ENCODE data around the gene HNF4A.

The HNF4A gene

DNA sequence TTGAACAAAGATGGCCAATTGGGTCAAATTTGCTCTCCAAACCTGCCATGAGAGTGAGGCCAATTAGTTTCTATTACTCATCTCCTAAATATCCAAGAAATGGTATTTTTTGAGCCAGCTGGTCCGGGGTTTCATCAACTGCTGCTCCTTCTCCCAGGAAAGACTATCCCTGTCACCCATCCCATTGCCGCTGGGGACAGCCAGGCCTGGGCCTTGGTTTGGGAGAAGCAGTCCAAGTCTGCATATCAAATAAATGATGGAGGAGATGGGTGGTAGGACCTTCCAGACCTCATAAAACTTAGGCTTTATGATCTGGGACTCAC is 73.5 kb downstream of the HNF4A start:
- Histone ChIP-seq H3K4me1 (ENCODE audit: control insufficient read depth, insufficient read depth, low read length) (no peaks in the 10 kb centered on the region), H3K9me3 (ENCODE audit: control insufficient read depth, insufficient read depth, low read length) (no peaks in the 10 kb centered on the region), H3K36me3 (ENCODE audit: control insufficient read depth, insufficient read depth, low read length) (no peaks in the 10 kb centered on the region), H3K27me3 (ENCODE audit: control insufficient read depth, insufficient read depth, low read length) (no peaks in the 10 kb centered on the region; the same call in 1 of the 2 replicates), H3K4me3 (ENCODE audit: low read depth, low read length) (no peak overlapping the region), H3K27ac (ENCODE audit: low read depth, low read length) (no peak overlapping the region), H3K9ac (ENCODE audit: low read depth, low read length) (no peak overlapping the region)

GRCh38 chr20:44429419-44430269 is 74.1 kb downstream of the HNF4A start:
- H3K4me3 ChIP-seq (ENCODE audit: low read depth, low read length) = no peak overlapping the region
- no peak overlapping the region for H3K9ac ChIP-seq (ENCODE audit: low read depth, low read length)
- H3K36me3 ChIP-seq (ENCODE audit: control insufficient read depth, insufficient read depth, low read length) = no peaks in the 10 kb centered on the region
- H3K27me3 ChIP-seq (ENCODE audit: control insufficient read depth, insufficient read depth, low read length) = no peaks in the 10 kb centered on the region; the same call in 1 of the 2 replicates
- H3K27ac ChIP-seq (ENCODE audit: low read depth, low read length) = no peak overlapping the region
- H3K4me1 ChIP-seq (ENCODE audit: control insufficient read depth, insufficient read depth, low read length) = no peaks in the 10 kb centered on the region
- no peaks in the 10 kb centered on the region for H3K9me3 ChIP-seq (ENCODE audit: control insufficient read depth, insufficient read depth, low read length)

DNA sequence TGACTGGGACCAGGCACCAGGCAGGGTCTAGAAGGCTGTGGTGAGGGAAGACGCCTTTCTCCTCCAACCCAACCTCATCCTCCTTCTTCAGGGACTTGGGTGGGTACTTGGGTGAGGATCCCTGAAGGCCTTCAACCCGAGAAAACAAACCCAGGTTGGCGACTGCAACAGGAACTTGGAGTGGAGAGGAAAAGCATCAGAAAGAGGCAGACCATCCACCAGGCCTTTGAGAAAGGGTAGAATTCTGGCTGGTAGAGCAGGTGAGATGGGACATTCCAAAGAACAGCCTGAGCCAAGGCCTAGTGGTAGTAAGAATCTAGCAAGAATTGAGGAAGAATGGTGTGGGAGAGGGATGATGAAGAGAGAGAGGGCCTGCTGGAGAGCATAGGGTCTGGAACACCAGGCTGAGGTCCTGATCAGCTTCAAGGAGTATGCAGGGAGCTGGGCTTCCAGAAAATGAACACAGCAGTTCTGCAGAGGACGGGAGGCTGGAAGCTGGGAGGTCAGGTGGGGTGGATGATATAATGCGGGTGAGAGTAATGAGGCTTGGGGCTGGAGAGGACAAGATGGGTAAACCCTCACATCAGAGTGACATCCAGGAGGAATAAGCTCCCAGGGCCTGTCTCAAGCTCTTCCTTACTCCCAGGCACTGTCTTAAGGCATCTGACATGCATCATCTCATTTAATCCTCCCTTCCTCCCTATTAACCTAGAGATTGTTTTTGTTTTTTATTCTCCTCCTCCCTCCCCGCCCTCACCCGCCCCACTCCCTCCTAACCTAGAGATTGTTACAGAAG is 75.0 kb downstream of the HNF4A start:
- H3K36me3 ChIP-seq (ENCODE audit: control insufficient read depth, insufficient read depth, low read length) = no peaks in the 10 kb centered on the region
- no peaks in the 10 kb centered on the region for H3K4me1 ChIP-seq (ENCODE audit: control insufficient read depth, insufficient read depth, low read length)
- no peaks in the 10 kb centered on the region; the same call in 1 of the 2 replicates for H3K27me3 ChIP-seq (ENCODE audit: control insufficient read depth, insufficient read depth, low read length)
- H3K9ac ChIP-seq (ENCODE audit: low read depth, low read length) = no peak overlapping the region
- H3K4me3 ChIP-seq (ENCODE audit: low read depth, low read length) = no peak overlapping the region
- H3K9me3 ChIP-seq (ENCODE audit: control insufficient read depth, insufficient read depth, low read length) = no peaks in the 10 kb centered on the region
- H3K27ac ChIP-seq (ENCODE audit: low read depth, low read length) = no peak overlapping the region

GRCh38 chr20:44431118-44431501 is 75.6 kb downstream of the HNF4A start:
- H3K27me3 ChIP-seq (ENCODE audit: control insufficient read depth, insufficient read depth, low read length) = no peaks in the 10 kb centered on the region; the same call in 1 of the 2 replicates
- H3K9ac ChIP-seq (ENCODE audit: low read depth, low read length) = no peak overlapping the region
- no peak overlapping the region for H3K27ac ChIP-seq (ENCODE audit: low read depth, low read length)
- H3K4me1 ChIP-seq (ENCODE audit: control insufficient read depth, insufficient read depth, low read length) = no peaks in the 10 kb centered on the region
- no peaks in the 10 kb centered on the region for H3K36me3 ChIP-seq (ENCODE audit: control insufficient read depth, insufficient read depth, low read length)
- H3K9me3 ChIP-seq (ENCODE audit: control insufficient read depth, insufficient read depth, low read length) = no peaks in the 10 kb centered on the region
- no peak overlapping the region for H3K4me3 ChIP-seq (ENCODE audit: low read depth, low read length)

DNA sequence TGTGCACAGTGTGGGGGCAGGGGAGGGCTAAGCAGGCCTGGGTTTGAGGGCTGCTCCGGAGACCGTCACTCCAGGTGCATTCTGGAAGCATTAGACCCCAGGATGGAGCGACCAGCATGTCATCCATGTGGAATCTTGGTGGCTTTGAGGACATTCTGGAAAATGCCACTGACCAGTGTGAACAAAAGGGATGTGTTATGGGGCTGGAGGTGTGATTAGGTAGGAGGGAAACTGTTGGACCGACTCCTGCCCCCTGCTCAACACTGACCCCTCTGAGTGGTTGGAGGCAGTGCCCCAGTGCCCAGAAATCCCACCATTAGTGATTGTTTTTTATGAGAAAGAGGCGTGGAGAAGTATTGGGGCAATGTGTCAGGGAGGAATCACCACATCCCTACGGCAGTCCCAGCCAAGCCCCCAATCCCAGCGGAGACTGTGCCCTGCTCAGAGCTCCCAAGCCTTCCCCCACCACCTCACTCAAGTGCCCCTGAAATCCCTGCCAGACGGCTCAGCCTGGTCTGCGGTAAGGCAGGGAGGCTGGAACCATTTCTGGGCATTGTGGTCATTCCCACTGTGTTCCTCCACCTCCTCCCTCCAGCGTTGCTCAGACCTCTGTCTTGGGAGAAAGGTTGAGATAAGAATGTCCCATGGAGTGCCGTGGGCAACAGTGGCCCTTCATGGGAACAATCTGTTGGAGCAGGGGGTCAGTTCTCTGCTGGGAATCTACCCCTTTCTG is 76.2 kb downstream of the HNF4A start:
- Histone ChIP-seq H3K27ac (ENCODE audit: low read depth, low read length) (no peak overlapping the region), H3K9ac (ENCODE audit: low read depth, low read length) (no peak overlapping the region), H3K9me3 (ENCODE audit: control insufficient read depth, insufficient read depth, low read length) (no peaks in the 10 kb centered on the region), H3K4me1 (ENCODE audit: control insufficient read depth, insufficient read depth, low read length) (no peaks in the 10 kb centered on the region), H3K4me3 (ENCODE audit: low read depth, low read length) (no peak overlapping the region), H3K27me3 (ENCODE audit: control insufficient read depth, insufficient read depth, low read length) (no peaks in the 10 kb centered on the region; the same call in 1 of the 2 replicates), H3K36me3 (ENCODE audit: control insufficient read depth, insufficient read depth, low read length) (no peaks in the 10 kb centered on the region)

DNA sequence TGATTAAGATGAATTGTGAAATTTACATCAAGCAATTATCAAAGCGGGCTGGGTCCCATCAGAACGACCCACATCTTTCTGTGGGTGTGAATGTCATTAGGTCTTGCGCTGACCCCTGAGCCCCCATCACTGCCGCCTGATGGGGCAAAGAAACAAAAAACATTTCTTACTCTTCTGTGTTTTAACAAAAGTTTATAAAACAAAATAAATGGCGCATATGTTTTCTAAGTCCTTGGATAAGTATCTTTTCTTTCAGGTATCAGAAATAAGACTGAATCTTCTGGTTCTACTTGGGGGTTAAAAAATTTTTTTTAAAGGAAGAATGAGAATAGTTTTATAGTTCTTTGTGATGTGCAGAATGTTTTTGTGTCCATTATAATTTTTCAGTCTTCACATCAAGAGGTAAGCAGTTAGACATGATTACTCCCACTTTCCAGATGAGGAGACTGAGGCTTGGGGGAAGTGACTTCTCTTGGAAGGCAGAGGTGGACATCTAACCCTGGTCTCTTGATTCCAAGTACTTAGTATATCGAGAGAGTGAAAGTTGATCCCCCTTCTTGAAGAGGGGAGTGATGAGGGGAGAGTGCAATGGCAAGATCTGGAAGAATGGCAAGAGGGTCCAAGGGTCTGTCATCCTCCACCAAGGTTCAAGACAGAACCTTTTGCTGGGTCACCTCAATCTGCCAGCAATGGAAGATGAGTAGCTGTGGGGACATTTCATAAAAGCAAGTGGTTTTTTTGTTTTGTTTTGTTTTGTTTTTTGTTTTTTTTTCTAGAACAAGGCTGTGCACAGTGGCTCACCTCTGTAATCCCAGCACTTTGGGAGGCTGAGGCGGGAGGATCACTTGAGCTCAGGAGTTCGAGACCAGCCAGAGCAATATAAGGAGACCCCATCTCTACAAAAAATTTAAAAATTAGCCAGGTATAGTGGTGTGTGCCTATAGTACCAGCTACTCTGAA is 77.4 kb downstream of the HNF4A start:
- no peak overlapping the region for H3K9ac ChIP-seq (ENCODE audit: low read depth, low read length)
- no peaks in the 10 kb centered on the region; the same call in 1 of the 2 replicates for H3K27me3 ChIP-seq (ENCODE audit: control insufficient read depth, insufficient read depth, low read length)
- H3K4me3 ChIP-seq (ENCODE audit: low read depth, low read length) = no peak overlapping the region

GRCh38 chr20:44433751-44434538 is 78.4 kb downstream of the HNF4A start:
- H3K4me1 ChIP-seq (ENCODE audit: control insufficient read depth, insufficient read depth, low read length) = no peaks in the 10 kb centered on the region

More for the DNA sequence above, 77.4 kb downstream of the HNF4A start:
- no peaks in the 10 kb centered on the region for H3K9me3 ChIP-seq (ENCODE audit: control insufficient read depth, insufficient read depth, low read length)
- no peaks in the 10 kb centered on the region for H3K36me3 ChIP-seq (ENCODE audit: control insufficient read depth, insufficient read depth, low read length)
- H3K27ac ChIP-seq (ENCODE audit: low read depth, low read length) = no peak overlapping the region
- H3K4me1 ChIP-seq (ENCODE audit: control insufficient read depth, insufficient read depth, low read length) = no peaks in the 10 kb centered on the region

GRCh38 chr20:44435630-44436335 is 80.3 kb downstream of the HNF4A start:
- Histone ChIP-seq H3K4me1 (ENCODE audit: control insufficient read depth, insufficient read depth, low read length) (no peaks in the 10 kb centered on the region), H3K9ac (ENCODE audit: low read depth, low read length) (no peak overlapping the region), H3K27me3 (ENCODE audit: control insufficient read depth, insufficient read depth, low read length) (no peaks in the 10 kb centered on the region; the same call in 1 of the 2 replicates), H3K9me3 (ENCODE audit: control insufficient read depth, insufficient read depth, low read length) (no peaks in the 10 kb centered on the region), H3K36me3 (ENCODE audit: control insufficient read depth, insufficient read depth, low read length) (no peaks in the 10 kb centered on the region), H3K4me3 (ENCODE audit: low read depth, low read length) (no peak overlapping the region), H3K27ac (ENCODE audit: low read depth, low read length) (no peak overlapping the region)

More at GRCh38 chr20:44433751-44434538, 78.4 kb downstream of the HNF4A start:
- Histone ChIP-seq H3K9ac (ENCODE audit: low read depth, low read length) (no peak overlapping the region), H3K27ac (ENCODE audit: low read depth, low read length) (no peak overlapping the region), H3K36me3 (ENCODE audit: control insufficient read depth, insufficient read depth, low read length) (no peaks in the 10 kb centered on the region), H3K27me3 (ENCODE audit: control insufficient read depth, insufficient read depth, low read length) (no peaks in the 10 kb centered on the region; the same call in 1 of the 2 replicates), H3K9me3 (ENCODE audit: control insufficient read depth, insufficient read depth, low read length) (no peaks in the 10 kb centered on the region), H3K4me3 (ENCODE audit: low read depth, low read length) (no peak overlapping the region)

DNA sequence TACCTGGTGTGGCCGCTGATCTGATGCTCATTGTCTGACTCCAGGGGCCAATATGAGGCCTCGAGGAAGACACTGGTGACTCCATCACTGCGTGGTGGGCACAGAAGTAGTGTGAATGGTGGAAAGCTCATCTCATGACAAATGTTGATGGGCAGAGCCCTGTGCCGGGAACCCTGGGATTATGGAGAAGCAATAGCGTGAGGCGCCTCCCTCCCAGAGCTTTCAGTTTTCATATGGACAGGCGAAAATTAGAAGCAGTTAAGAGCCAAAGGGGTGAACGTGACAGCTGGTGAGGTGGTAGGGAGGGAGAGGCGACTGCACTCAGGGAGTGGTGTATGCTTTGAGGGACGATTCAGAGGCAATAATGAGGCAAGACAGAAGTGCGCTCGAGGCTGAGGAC is 80.9 kb downstream of the HNF4A start:
- no peaks in the 10 kb centered on the region for H3K9me3 ChIP-seq (ENCODE audit: control insufficient read depth, insufficient read depth, low read length)
- H3K4me3 ChIP-seq (ENCODE audit: low read depth, low read length) = no peak overlapping the region
- no peaks in the 10 kb centered on the region for H3K4me1 ChIP-seq (ENCODE audit: control insufficient read depth, insufficient read depth, low read length)
- H3K9ac ChIP-seq (ENCODE audit: low read depth, low read length) = no peak overlapping the region
- H3K27ac ChIP-seq (ENCODE audit: low read depth, low read length) = no peak overlapping the region
- no peaks in the 10 kb centered on the region for H3K36me3 ChIP-seq (ENCODE audit: control insufficient read depth, insufficient read depth, low read length)
- no peaks in the 10 kb centered on the region; the same call in 1 of the 2 replicates for H3K27me3 ChIP-seq (ENCODE audit: control insufficient read depth, insufficient read depth, low read length)
